PC-3 (cell line): ENCODE data around the gene MAP3K21.

ENCODE experiments used
- EZH2 ChIP-seq: fragments of 300-600 bp; sonication (generic); IDR thresholded peaks from one replicate; pipeline ENCODE4 v1.6.1; 2017; ENCODE audit warnings: antibody characterized with exemption, mild to moderate bottlenecking, low read length; ENCODE audit not compliant: unreplicated experiment
- EZH2phosphoT487 ChIP-seq: fragments of 300-600 bp; sonication (generic); IDR thresholded peaks from 2 replicates; pipeline ENCODE4 v1.6.1; 2018; ENCODE audit warnings: mild to moderate bottlenecking, antibody characterized with exemption, low read length, borderline replicate concordance
- TF ChIP-seq, protein P1 (sequence below): fragments of 300-600 bp; sonication (generic); conservative IDR thresholded peaks from 2 replicates; pipeline ENCODE4 v1.5.1; 2017; ENCODE audit warnings: antibody characterized with exemption, low read depth, mild to moderate bottlenecking, low read length

- TF ChIP-seq EZH2phosphoT487, result no peak
- TF ChIP-seq, protein P1, sequence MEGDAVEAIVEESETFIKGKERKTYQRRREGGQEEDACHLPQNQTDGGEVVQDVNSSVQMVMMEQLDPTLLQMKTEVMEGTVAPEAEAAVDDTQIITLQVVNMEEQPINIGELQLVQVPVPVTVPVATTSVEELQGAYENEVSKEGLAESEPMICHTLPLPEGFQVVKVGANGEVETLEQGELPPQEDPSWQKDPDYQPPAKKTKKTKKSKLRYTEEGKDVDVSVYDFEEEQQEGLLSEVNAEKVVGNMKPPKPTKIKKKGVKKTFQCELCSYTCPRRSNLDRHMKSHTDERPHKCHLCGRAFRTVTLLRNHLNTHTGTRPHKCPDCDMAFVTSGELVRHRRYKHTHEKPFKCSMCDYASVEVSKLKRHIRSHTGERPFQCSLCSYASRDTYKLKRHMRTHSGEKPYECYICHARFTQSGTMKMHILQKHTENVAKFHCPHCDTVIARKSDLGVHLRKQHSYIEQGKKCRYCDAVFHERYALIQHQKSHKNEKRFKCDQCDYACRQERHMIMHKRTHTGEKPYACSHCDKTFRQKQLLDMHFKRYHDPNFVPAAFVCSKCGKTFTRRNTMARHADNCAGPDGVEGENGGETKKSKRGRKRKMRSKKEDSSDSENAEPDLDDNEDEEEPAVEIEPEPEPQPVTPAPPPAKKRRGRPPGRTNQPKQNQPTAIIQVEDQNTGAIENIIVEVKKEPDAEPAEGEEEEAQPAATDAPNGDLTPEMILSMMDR, result no peak
- no peak for TF ChIP-seq EZH2
Measured at GRCh38 chr1:233333086-233333485, 5.6 kb downstream of the MAP3K21 start.
